Heart left ventricle (tissue), 16 donors: ENCODE measurements around the gene BTBD6. TPM values are rescaled to one million over a fixed set of nuclear protein-coding genes. Genes with fewer than 3 reads are reported as not detected.
A peak's percentile ranks its signal among the peaks of the same experiment; 100 is the strongest.

ENCODE experiments used
- ATAC-seq, 4 donors: fragments of 200-7000 bp; cut with Tn5 transposase; one replicate each; pipeline ENCODE4 v1.9.1; 2020 to 2022; ENCODE audit warnings: moderate library complexity in 4 of 4, mild to moderate bottlenecking in 3 of 4, moderate number of reproducible peaks in 1 of 4
- DNase-seq, 5 donors: peaks; one replicate each; pipeline ENCODE4 v3.0.0-alpha.2; 2020
- H3K27ac ChIP-seq, 12 donors: fragments of 200-600 bp; sonication (generic) in 4 of 12; one replicate each; pipeline versions ENCODE4 v1.5.0 to v1.8.0; 2016 to 2022; ENCODE audit warnings: mild to moderate bottlenecking in 2 of 12
- H3K27me3 ChIP-seq, 9 donors: fragments of 200-600 bp; sonication (generic) in 2 of 9; one replicate each; pipeline versions ENCODE4 v1.5.1 to v1.8.0; 2016 to 2022; ENCODE audit warnings: mild to moderate bottlenecking in 3 of 9
- H3K36me3 ChIP-seq, 9 donors: fragments of 200-600 bp; sonication (generic) in 2 of 9; one replicate each; pipeline versions ENCODE4 v1.5.0 to v1.8.0; 2018 to 2022; ENCODE audit warnings: mild to moderate bottlenecking in 2 of 9
- H3K4me1 ChIP-seq, 12 donors: fragments of 200-600 bp; sonication (generic) in 4 of 12; one replicate each; pipeline versions ENCODE4 v1.5.0 to v1.8.0; 2016 to 2022; ENCODE audit warnings: mild to moderate bottlenecking in 3 of 12
- H3K4me3 ChIP-seq, 12 donors: fragments of 200-600 bp; sonication (generic) in 4 of 12; one replicate each; pipeline versions ENCODE4 v1.5.0 to v1.8.0; 2017 to 2022; ENCODE audit warnings: mild to moderate bottlenecking in 9 of 12, moderate library complexity in 4 of 12
- H3K9me3 ChIP-seq, 12 donors: fragments of 200-600 bp; sonication (generic) in 4 of 12; one replicate each; pipeline versions ENCODE4 v1.5.0 to v1.8.0; 2016 to 2022; ENCODE audit warnings: mild to moderate bottlenecking in 1 of 12
- CTCF ChIP-seq, 12 donors: fragments of 200-600 bp; sonication (generic) in 4 of 12; IDR thresholded peaks; one replicate each; pipeline versions ENCODE4 v1.5.0 to v1.8.0; 2018 to 2022; ENCODE audit warnings: antibody characterized with exemption in 12 of 12, mild to moderate bottlenecking in 5 of 12
- POLR2A ChIP-seq, 2 donors: fragments of 450-650 bp; IDR thresholded peaks; one replicate each; pipeline ENCODE4 v1.6.1; 2017; ENCODE audit warnings: antibody characterized with exemption in 2 of 2, mild to moderate bottlenecking in 2 of 2, moderate library complexity in 2 of 2
- WGBS, 4 donors: extraction: QIAGEN DNeasy Blood & Tissue Kit in 2 of 4; methylation state at CpG; one replicate each; pipeline versions ENCODE4 v1.1.5 to v1.1.7; 2013 to 2018; 5-methylcytosine and 5-hydroxymethylcytosine counted together
- intact Hi-C, 10 donors: fragments of 100-400 bp; cut with DNase I; formaldehyde crosslinking; loops; one replicate each; pipeline versions ENCODE4 v1.11.1 to v1.14.2; 2022
- polyA plus RNA-seq, 2 donors: library from polyadenylated mRNA; stranded (reverse); fragments of 200-250 nt; gene quantifications; one replicate each; pipeline ENCODE4 v1.2.3, GENCODE V29; 2013
- total RNA-seq, 9 donors: library from RNA; depleted of rRNA in 2 of 9; stranded (reverse); fragments of >200 nt in 2 of 9; fragmentation: NEBNext Ultra II Directional in 3 of 9; extraction: Animal tissue kit (Norgen Biotek cat#: 25700) in 3 of 9; gene quantifications; one replicate each; pipeline versions ENCODE4 v1.1.0 to v1.2.4, GENCODE V29; 2016 to 2023
- donor health status: ischemic (EF 13 %, LVEDD 7.1; RV severe dilation, severe dysfunction).
- donor health status: healthy with polysubstance abuse.
- donor health status: DM: no; HTN: yes; CAD: no.
- donor health status: DM: no; HTN: no; CAD: no.
- donor health status: ischemic (EF 25% LVEDD 6.9; RV normal size, moderate dysfunction).
- donor health status: ischemic (EF 25% LVEDD 5.7; RV mildly dilated, moderate dysfunction).
- donor health status: healthy.
- donor health status: DM: yes; HTN: yes; CAD: no.
- donor health status: ischemic (EF 35%, LVEDD 5.7; RV mildly dilated, moderate dysfunction).
- donor health status: nonischemic (EF 11% LVEDD 7.7; RV severe dilation, severe dysfunction).
- donor health status: DM: yes; HTN: yes; CAD: no.
- donor health status: PGD.
- donor health status: ischemic (EF 29% LVEDD 5.4; RV normal size, mild dysfunction).
- donor health status: nonischemic (EF 23%, LVEDD 6.1; RV moderate dilation, normal function).

BTBD6 gene
- total and polyA plus RNA-seq, 11 donors = 28.8 to 56.3 (median 36.9) TPM

- no peak overlapping the region for H3K4me3 ChIP-seq
- TF ChIP-seq POLR2A (IDR thresholded peaks at IDR 0.05) = no peak
- TF ChIP-seq CTCF (IDR thresholded peaks at IDR 0.05) = peak; percentile 40 to 70 (median 58)
- no peaks in the 10 kb centered on the region for H3K9me3 ChIP-seq
- peak in 1 of 4 donors; percentile 22 for ATAC-seq
- intact Hi-C loops = loop anchor here in 9 of 10 donors (2.0 to 10.0 kb wide), 6 partner anchors 73 to 189 kb away; no protein-coding TSS in a partner anchor
- DNase-seq = no peak
- peaks cover 0 to 12% (median 0%) of the 10 kb centered on the region in 9 donors for H3K36me3 ChIP-seq
- H3K27ac ChIP-seq = no peak overlapping the region
- no peaks in the 10 kb centered on the region for H3K27me3 ChIP-seq
- WGBS, 4 donors = 68 to 73% (median 69%) methylated on average over 21 to 23 of the region's 23 CpGs
- H3K4me1 ChIP-seq = peaks cover 0 to 16% (median 10%) of the 10 kb centered on the region in 12 donors
Measured at GRCh38 chr14:105281371-105282097, 33.2 kb downstream of the BTBD6 start.

GRCh38 chr14:105282098-105282725 lies 33.9 kb downstream of the BTBD6 start:
- Histone ChIP-seq H3K4me1 (peaks cover 0 to 18% (median 10%) of the 10 kb centered on the region in 12 donors), H3K36me3 (peaks cover 0 to 12% (median 0%) of the 10 kb centered on the region in 9 donors), H3K4me3 (no peak overlapping the region), H3K27ac (no peak overlapping the region), H3K9me3 (no peaks in the 10 kb centered on the region), H3K27me3 (no peaks in the 10 kb centered on the region)
- intact Hi-C loops = loop anchor here in 9 of 10 donors (2.0 to 10.0 kb wide), 6 partner anchors 73 to 190 kb away; no protein-coding TSS in a partner anchor
- WGBS, 4 donors = 77 to 84% (median 82%) methylated on average over 16 of the region's 16 CpGs
- no peak for DNase-seq
- no peak for ATAC-seq
- TF ChIP-seq CTCF (IDR thresholded peaks at IDR 0.05) (peak in 2 of 12 donors; percentile 3 to 9), POLR2A (IDR thresholded peaks at IDR 0.05) (no peak)

GRCh38 chr14:105283028-105283427 lies 34.7 kb downstream of the BTBD6 start:
- H3K4me3 ChIP-seq = no peak overlapping the region
- H3K4me1 ChIP-seq = peaks cover 0 to 16% (median 9%) of the 10 kb centered on the region in 12 donors
- H3K27me3 ChIP-seq = no peaks in the 10 kb centered on the region
- 81 to 84% (median 82%) methylated on average over 10 of the region's 10 CpGs for WGBS, 4 donors
- peaks cover 0 to 12% (median 0%) of the 10 kb centered on the region in 9 donors for H3K36me3 ChIP-seq
- no peaks in the 10 kb centered on the region for H3K9me3 ChIP-seq
- TF ChIP-seq POLR2A (IDR thresholded peaks at IDR 0.05) = no peak
- no peak for TF ChIP-seq CTCF (IDR thresholded peaks at IDR 0.05)
- intact Hi-C loops = loop anchor here in 9 of 10 donors (2.0 to 10.0 kb wide), 6 partner anchors 72 to 191 kb away; no protein-coding TSS in a partner anchor
- ATAC-seq (no peak), DNase-seq (no peak)
- no peak overlapping the region for H3K27ac ChIP-seq

GRCh38 chr14:105283899-105284298 lies 35.6 kb downstream of the BTBD6 start:
- no peak for TF ChIP-seq POLR2A (IDR thresholded peaks at IDR 0.05)
- no peak overlapping the region for H3K27ac ChIP-seq
- H3K27me3 ChIP-seq = no peaks in the 10 kb centered on the region
- no peak for ATAC-seq
- peaks cover 0 to 12% (median 0%) of the 10 kb centered on the region in 9 donors for H3K36me3 ChIP-seq
- no peak for DNase-seq
- no peak overlapping the region for H3K4me3 ChIP-seq
- intact Hi-C loops = loop anchor here in 9 of 10 donors (2.0 to 10.0 kb wide), 6 partner anchors 71 to 192 kb away; no protein-coding TSS in a partner anchor
- peaks cover 0 to 16% (median 9%) of the 10 kb centered on the region in 12 donors for H3K4me1 ChIP-seq
- 60 to 68% (median 65%) methylated on average over 15 of the region's 15 CpGs for WGBS, 4 donors
- H3K9me3 ChIP-seq = no peaks in the 10 kb centered on the region
